Measurements from ENCODE around the gene CPZ.
"Not testable (repeated sequence)": the region's sequence is repeated elsewhere in the genome, so short reads cannot be mapped to it uniquely, and the experiment has no call there.

GRCh38 chr4:8630240-8630905 lies 37.8 kb downstream of the CPZ start:
- TF ChIP-seq POLR2A, CTCF (IDR thresholded peaks at IDR 0.05): not testable (repeated sequence)

Data from Peyer's patch (tissue), 4 donors.